HepG2 (cell line): ENCODE results near the gene UGP2. TPM values are rescaled to one million over a fixed set of nuclear protein-coding genes. Genes with fewer than 3 reads are reported as not detected.
A peak's percentile ranks its signal among the peaks of the same experiment; 100 is the strongest.

ENCODE experiments used
- ATRX ChIP-seq: sonication (generic); formaldehyde crosslinking; IDR thresholded peaks from 2 replicates; pipeline ENCODE4 v1.4.0; 2020; ENCODE audit warnings: missing genetic modification reagents, borderline replicate concordance
- CC2D1A ChIP-seq: sonication (generic); formaldehyde crosslinking; IDR thresholded peaks from 2 replicates; pipeline ENCODE4 v1.8.1; 2023; ENCODE audit warnings: mild to moderate bottlenecking, missing genetic modification reagents
- MAFK ChIP-seq, 2 experiments: IDR thresholded peaks in 1 of 2; conservative IDR thresholded peaks in 1 of 2; 2 replicates each; pipeline ENCODE4 v1.6.1; 2011; ENCODE audit warnings: improper control_type of control experiment in 2 of 2, low read length in 2 of 2
- NCOA2 ChIP-seq: sonication (generic); formaldehyde crosslinking; IDR thresholded peaks from 2 replicates; pipeline ENCODE4 v1.8.0; 2022; ENCODE audit warnings: inconsistent platforms
- POLR2A ChIP-seq, 2 experiments: IDR thresholded peaks; 2 replicates each; pipeline ENCODE4 v1.6.1; 2011; ENCODE audit warnings: low read depth in 2 of 2, low read length in 2 of 2, mild to moderate bottlenecking in 1 of 2, moderate library complexity in 1 of 2; ENCODE audit not compliant: insufficient read depth in 1 of 2
- RFX3 ChIP-seq: IDR thresholded peaks from 2 replicates; pipeline ENCODE4 v1.6.1; 2016; ENCODE audit warnings: missing biosample characterization, missing genetic modification reagents
- TBX2 ChIP-seq: sonication (generic); formaldehyde crosslinking; IDR thresholded peaks from 2 replicates; pipeline ENCODE4 v1.5.0; 2020; ENCODE audit warnings: missing genetic modification reagents, mild to moderate bottlenecking, borderline replicate concordance
- TP53 ChIP-seq: sonication (generic); formaldehyde crosslinking; conservative IDR thresholded peaks from 2 replicates; pipeline ENCODE4 v1.4.0; 2020; ENCODE audit warnings: missing genetic modification reagents
- ZFAT ChIP-seq: sonication (generic); formaldehyde crosslinking; conservative IDR thresholded peaks from 2 replicates; pipeline ENCODE4 v1.8.1; 2023; ENCODE audit warnings: missing genetic modification reagents, inconsistent platforms
- ZNF136 ChIP-seq: sonication (generic); formaldehyde crosslinking; IDR thresholded peaks from 2 replicates; pipeline ENCODE4 v1.8.1; 2022; ENCODE audit warnings: low read depth, mild to moderate bottlenecking, moderate library complexity, missing genetic modification reagents
- ZNF550 ChIP-seq: sonication (generic); formaldehyde crosslinking; IDR thresholded peaks from 2 replicates; pipeline ENCODE4 v1.4.0; 2020; ENCODE audit warnings: mild to moderate bottlenecking, missing genetic modification reagents, borderline replicate concordance
- ZNF577 ChIP-seq: sonication (generic); formaldehyde crosslinking; IDR thresholded peaks from 2 replicates; pipeline ENCODE4 v1.4.0; 2020; ENCODE audit warnings: mild to moderate bottlenecking, low read depth, missing genetic modification reagents, borderline replicate concordance
- polyA plus RNA-seq, 8 experiments: library from polyadenylated mRNA; depleted of rRNA in 3 of 8; stranded (reverse) in 7 of 8; unstranded in 1 of 8; fragments of >200 nt; fragmentation: Illumina TruSeq in 4 of 8; extraction: Trizol in 4 of 8; gene quantifications; 2 replicates each; pipeline versions ENCODE4 v1.2.1 to v1.2.3, GENCODE V29; 2011 to 2016; ENCODE audit warnings: low read depth in 4 of 8, missing spikeins in 1 of 8, mixed read lengths in 1 of 8; ENCODE audit not compliant: insufficient read depth in 1 of 8
- total RNA-seq, 5 experiments: library from RNA; depleted of rRNA; stranded (reverse); fragments of >200 nt; fragmentation: Illumina TruSeq; extraction: Trizol; gene quantifications; 2 replicates each; pipeline ENCODE4 v1.2.3, GENCODE V29; 2016; ENCODE audit warnings: low read depth in 1 of 5
- TF ChIP-seq, protein P1 (sequence below): sonication (generic); formaldehyde crosslinking; IDR thresholded peaks from 2 replicates; pipeline ENCODE4 v1.4.0; 2020; ENCODE audit warnings: missing genetic modification reagents, borderline replicate concordance
- TF ChIP-seq, protein P2 (sequence below): sonication (generic); formaldehyde crosslinking; IDR thresholded peaks from 2 replicates; pipeline ENCODE4 v1.5.1; 2020; ENCODE audit warnings: mild to moderate bottlenecking, missing genetic modification reagents, borderline replicate concordance
- TF ChIP-seq, protein P3 (sequence below): sonication (generic); formaldehyde crosslinking; IDR thresholded peaks from 2 replicates; pipeline ENCODE4 v1.5.0; 2020; ENCODE audit warnings: mild to moderate bottlenecking, missing genetic modification reagents, borderline replicate concordance
- TF ChIP-seq, protein P4 (sequence below): IDR thresholded peaks from 2 replicates; pipeline ENCODE4 v1.6.1; 2012; ENCODE audit warnings: inconsistent platforms
- TF ChIP-seq, protein P5 (sequence below): sonication (generic); formaldehyde crosslinking; IDR thresholded peaks from 2 replicates; pipeline ENCODE4 v1.4.0; 2020; ENCODE audit warnings: low read depth, missing genetic modification reagents

The UGP2 gene
- total and polyA plus RNA-seq, 2 of the 13 experiments (the other 11 are each of a cell fraction or from before 2014, with no cell fraction given), result 96.0 to 134 TPM

DNA sequence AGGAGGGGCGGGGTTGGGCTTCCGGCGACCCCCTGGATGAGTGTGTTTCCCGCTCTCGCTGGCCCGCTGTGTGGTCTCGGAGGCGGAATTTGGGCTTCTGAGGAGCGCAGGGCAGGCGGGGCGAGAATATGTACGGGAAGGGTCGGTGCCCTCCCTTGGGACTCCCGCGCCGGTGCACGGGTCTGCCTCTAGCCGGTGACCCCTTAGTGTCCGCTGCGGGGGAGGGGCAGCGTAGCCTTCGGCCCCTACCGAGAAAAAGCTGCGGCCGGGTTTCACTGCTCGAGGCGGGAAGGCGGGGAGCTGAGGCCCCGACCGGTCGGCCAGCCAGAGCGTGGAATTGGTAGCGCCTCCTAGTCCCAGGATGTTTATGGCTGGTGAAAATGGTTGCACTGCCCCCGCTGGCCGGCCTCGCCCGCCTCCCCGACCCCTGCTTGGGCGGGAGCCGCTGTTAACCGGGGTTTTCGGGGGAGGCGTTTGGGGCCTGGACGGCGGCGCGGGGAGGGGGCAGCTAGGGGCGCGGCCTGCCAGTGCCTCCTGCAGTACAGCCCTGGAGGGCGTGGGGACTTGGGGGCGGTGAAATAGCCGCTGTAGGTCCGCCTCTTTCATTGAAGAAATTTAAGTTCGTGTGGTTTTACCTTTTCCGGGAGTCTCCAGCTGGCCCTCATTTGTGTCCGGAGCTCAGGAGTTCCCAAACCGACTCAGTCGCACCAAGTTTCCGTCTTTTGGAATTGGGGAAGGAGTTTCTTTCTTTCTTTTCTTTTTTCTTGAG is at the start of gene UGP2 (continued):
- TF ChIP-seq, protein P1, sequence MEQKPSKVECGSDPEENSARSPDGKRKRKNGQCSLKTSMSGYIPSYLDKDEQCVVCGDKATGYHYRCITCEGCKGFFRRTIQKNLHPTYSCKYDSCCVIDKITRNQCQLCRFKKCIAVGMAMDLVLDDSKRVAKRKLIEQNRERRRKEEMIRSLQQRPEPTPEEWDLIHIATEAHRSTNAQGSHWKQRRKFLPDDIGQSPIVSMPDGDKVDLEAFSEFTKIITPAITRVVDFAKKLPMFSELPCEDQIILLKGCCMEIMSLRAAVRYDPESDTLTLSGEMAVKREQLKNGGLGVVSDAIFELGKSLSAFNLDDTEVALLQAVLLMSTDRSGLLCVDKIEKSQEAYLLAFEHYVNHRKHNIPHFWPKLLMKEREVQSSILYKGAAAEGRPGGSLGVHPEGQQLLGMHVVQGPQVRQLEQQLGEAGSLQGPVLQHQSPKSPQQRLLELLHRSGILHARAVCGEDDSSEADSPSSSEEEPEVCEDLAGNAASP (CRISPR knock-in tag), result peak; percentile 26
- TF ChIP-seq ZNF136 (CRISPR knock-in tag) (no peak), TP53 (CRISPR knock-in tag) (0 out of 2 replicates have a peak, but pooled peaks have one; percentile 23), CC2D1A (CRISPR knock-in tag) (no peak; the same call in 1 of the 2 replicates), MAFK (conservative IDR thresholded peaks at IDR 0.05 in 1 of 2, IDR thresholded peaks at IDR 0.05 in 1 of 2; ENCODE audit: low read length in 2 of 2) (no peak), ZNF577 (CRISPR knock-in tag) (no peak), RFX3 (CRISPR knock-in tag) (no peak), ZNF550 (CRISPR knock-in tag) (peak; percentile 97; the same call in 1 of the 2 replicates), NCOA2 (CRISPR knock-in tag) (peak; percentile 53), TBX2 (CRISPR knock-in tag) (peak; percentile 43), POLR2A (IDR thresholded peaks at IDR 0.05; ENCODE audit: insufficient read depth in 1 of 2, low read depth in 2 of 2, low read length in 2 of 2) (peak; percentile 78 to 90), ZFAT (CRISPR knock-in tag) (no peak), ATRX (CRISPR knock-in tag) (no peak)
- TF ChIP-seq, protein P2, sequence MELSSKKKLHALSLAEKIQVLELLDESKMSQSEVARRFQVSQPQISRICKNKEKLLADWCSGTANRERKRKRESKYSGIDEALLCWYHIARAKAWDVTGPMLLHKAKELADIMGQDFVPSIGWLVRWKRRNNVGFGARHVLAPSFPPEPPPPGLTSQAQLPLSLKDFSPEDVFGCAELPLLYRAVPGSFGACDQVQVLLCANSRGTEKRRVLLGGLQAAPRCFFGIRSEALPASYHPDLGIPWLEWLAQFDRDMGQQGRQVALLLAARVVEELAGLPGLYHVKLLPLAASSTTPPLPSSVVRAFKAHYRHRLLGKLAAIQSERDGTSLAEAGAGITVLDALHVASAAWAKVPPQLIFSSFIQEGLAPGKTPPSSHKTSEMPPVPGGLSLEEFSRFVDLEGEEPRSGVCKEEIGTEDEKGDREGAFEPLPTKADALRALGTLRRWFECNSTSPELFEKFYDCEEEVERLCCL (CRISPR knock-in tag), result peak; percentile 20; the same call in 1 of the 2 replicates
- TF ChIP-seq, protein P3, sequence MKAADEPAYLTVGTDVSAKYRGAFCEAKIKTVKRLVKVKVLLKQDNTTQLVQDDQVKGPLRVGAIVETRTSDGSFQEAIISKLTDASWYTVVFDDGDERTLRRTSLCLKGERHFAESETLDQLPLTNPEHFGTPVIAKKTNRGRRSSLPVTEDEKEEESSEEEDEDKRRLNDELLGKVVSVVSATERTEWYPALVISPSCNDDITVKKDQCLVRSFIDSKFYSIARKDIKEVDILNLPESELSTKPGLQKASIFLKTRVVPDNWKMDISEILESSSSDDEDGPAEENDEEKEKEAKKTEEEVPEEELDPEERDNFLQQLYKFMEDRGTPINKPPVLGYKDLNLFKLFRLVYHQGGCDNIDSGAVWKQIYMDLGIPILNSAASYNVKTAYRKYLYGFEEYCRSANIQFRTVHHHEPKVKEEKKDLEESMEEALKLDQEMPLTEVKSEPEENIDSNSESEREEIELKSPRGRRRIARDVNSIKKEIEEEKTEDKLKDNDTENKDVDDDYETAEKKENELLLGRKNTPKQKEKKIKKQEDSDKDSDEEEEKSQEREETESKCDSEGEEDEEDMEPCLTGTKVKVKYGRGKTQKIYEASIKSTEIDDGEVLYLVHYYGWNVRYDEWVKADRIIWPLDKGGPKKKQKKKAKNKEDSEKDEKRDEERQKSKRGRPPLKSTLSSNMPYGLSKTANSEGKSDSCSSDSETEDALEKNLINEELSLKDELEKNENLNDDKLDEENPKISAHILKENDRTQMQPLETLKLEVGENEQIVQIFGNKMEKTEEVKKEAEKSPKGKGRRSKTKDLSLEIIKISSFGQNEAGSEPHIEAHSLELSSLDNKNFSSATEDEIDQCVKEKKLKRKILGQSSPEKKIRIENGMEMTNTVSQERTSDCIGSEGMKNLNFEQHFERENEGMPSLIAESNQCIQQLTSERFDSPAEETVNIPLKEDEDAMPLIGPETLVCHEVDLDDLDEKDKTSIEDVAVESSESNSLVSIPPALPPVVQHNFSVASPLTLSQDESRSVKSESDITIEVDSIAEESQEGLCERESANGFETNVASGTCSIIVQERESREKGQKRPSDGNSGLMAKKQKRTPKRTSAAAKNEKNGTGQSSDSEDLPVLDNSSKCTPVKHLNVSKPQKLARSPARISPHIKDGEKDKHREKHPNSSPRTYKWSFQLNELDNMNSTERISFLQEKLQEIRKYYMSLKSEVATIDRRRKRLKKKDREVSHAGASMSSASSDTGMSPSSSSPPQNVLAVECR (CRISPR knock-in tag), result peak; percentile 83
- TF ChIP-seq, protein P4, sequence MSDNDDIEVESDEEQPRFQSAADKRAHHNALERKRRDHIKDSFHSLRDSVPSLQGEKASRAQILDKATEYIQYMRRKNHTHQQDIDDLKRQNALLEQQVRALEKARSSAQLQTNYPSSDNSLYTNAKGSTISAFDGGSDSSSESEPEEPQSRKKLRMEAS, result no peak; the same call in 1 of the 2 replicates
- TF ChIP-seq, protein P5, sequence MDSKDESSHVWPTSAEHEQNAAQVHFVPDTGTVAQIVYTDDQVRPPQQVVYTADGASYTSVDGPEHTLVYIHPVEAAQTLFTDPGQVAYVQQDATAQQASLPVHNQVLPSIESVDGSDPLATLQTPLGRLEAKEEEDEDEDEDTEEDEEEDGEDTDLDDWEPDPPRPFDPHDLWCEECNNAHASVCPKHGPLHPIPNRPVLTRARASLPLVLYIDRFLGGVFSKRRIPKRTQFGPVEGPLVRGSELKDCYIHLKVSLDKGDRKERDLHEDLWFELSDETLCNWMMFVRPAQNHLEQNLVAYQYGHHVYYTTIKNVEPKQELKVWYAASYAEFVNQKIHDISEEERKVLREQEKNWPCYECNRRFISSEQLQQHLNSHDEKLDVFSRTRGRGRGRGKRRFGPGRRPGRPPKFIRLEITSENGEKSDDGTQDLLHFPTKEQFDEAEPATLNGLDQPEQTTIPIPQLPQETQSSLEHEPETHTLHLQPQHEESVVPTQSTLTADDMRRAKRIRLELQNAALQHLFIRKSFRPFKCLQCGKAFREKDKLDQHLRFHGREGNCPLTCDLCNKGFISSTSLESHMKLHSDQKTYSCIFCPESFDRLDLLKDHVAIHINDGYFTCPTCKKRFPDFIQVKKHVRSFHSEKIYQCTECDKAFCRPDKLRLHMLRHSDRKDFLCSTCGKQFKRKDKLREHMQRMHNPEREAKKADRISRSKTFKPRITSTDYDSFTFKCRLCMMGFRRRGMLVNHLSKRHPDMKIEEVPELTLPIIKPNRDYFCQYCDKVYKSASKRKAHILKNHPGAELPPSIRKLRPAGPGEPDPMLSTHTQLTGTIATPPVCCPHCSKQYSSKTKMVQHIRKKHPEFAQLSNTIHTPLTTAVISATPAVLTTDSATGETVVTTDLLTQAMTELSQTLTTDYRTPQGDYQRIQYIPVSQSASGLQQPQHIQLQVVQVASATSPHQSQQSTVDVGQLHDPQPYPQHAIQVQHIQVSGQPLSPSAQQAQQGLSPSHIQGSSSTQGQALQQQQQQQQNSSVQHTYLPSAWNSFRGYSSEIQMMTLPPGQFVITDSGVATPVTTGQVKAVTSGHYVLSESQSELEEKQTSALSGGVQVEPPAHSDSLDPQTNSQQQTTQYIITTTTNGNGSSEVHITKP (CRISPR knock-in tag), result peak; percentile 88; the same call in 1 of the 2 replicates
